ENCODE results near the gene PLXNA3.

PLXNA3 gene

DNA sequence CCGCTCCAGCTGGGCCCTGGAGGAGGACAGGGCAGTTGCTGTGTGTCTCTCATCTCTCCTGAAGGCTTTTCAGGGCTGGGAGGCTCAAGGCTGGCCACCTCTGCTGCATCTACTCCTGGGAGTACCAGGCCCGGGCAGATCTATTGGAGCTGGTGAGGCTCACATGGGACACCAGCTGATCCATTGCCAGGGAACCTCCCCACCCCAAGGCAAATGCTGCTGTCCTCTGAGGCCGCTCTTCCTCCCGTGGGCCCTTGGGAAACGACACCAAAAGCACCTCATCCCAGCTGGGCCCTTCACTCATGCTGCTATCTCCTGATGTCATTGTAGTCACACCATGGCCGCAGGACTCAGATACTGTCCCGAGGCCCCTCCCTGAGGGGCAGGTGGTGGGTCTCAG is 24.7 kb downstream of the PLXNA3 start:
- no peak for DNase-seq (ENCODE audit: low read depth)
- Histone ChIP-seq H3K4me1 (ENCODE audit: control insufficient read depth, insufficient read depth, low read length) (peaks cover 11% of the 10 kb centered on the region), H3K27me3 (replicated peaks; ENCODE audit: control insufficient read depth, insufficient read depth, low read length) (no peaks in the 10 kb centered on the region), H3K9me3 (ENCODE audit: control insufficient read depth, low read length) (no peaks in the 10 kb centered on the region), H3K4me3 (ENCODE audit: low read length) (no peak overlapping the region), H3K36me3 (ENCODE audit: control insufficient read depth, insufficient read depth, low read length, severe bottlenecking) (peaks cover 9% of the 10 kb centered on the region), H3K9ac (ENCODE audit: low read length) (no peak overlapping the region)

GRCh38 chrX:154483325-154483724 is 25.2 kb downstream of the PLXNA3 start:
- no peaks in the 10 kb centered on the region for H3K9me3 ChIP-seq (ENCODE audit: control insufficient read depth, low read length)
- H3K36me3 ChIP-seq (ENCODE audit: control insufficient read depth, insufficient read depth, low read length, severe bottlenecking), result peaks cover 12% of the 10 kb centered on the region
- H3K4me3 ChIP-seq (ENCODE audit: low read length), result no peak overlapping the region
- H3K27me3 ChIP-seq (replicated peaks; ENCODE audit: control insufficient read depth, insufficient read depth, low read length), result no peaks in the 10 kb centered on the region
- H3K4me1 ChIP-seq (ENCODE audit: control insufficient read depth, insufficient read depth, low read length), result peaks cover 7% of the 10 kb centered on the region
- H3K9ac ChIP-seq (ENCODE audit: low read length), result no peak overlapping the region
- DNase-seq (ENCODE audit: low read depth), result no peak

DNA sequence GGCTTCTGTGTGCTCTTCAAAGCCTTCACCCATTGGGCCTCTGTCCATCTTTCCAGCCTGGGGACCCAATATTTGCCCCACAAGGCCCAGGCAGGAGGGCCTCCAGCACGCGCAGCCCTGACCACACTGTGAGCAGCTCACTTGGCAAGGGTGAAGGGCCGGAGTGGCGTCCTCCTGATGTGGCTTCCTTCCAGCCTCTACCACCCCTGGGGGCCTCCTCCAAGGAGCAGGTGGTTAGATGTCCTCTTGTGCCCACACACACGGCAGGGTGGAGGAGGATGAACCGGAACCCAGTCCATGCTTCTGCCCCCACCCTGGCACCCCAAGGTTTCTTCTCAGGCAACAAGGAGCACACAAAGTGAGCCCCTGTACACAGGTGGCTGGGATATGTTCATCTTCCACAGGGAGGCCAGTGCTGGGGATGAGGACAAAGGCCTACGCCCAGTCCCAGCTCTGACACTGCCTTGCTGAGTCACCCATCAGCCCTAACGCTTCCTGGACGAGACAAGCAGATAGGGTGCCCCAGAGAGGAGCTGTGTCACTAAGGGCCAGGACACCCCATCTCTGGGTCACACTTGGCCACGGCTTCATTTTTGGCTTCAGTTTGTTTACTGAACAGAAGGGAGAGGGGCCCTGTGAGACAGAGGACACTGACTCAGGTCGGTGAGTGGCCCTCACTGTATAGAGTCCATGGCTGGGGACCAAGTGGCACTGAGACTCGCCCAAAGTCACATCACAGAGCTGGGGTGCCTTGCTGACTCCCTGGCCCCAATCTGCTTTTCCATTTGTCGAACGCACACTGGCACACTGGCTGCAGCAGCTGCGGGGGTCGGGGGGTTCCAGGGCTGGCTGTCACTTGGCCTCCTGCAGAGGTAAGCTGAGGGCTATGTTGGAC is 26.4 kb downstream of the PLXNA3 start:
- no peaks in the 10 kb centered on the region for H3K27me3 ChIP-seq (replicated peaks; ENCODE audit: control insufficient read depth, insufficient read depth, low read length)
- H3K4me1 ChIP-seq (ENCODE audit: control insufficient read depth, insufficient read depth, low read length), result peaks cover 11% of the 10 kb centered on the region
- no peak overlapping the region for H3K9ac ChIP-seq (ENCODE audit: low read length)
- DNase-seq (ENCODE audit: low read depth), result no peak
- H3K4me3 ChIP-seq (ENCODE audit: low read length), result no peak overlapping the region
- H3K36me3 ChIP-seq (ENCODE audit: control insufficient read depth, insufficient read depth, low read length, severe bottlenecking), result peaks cover 12% of the 10 kb centered on the region
- no peaks in the 10 kb centered on the region for H3K9me3 ChIP-seq (ENCODE audit: control insufficient read depth, low read length)

- Histone ChIP-seq H3K9me3 (ENCODE audit: control insufficient read depth, low read length) (no peaks in the 10 kb centered on the region), H3K9ac (ENCODE audit: low read length) (peak overlapping the region; percentile 81), H3K36me3 (ENCODE audit: control insufficient read depth, insufficient read depth, low read length, severe bottlenecking) (peaks cover 12% of the 10 kb centered on the region), H3K27me3 (replicated peaks; ENCODE audit: control insufficient read depth, insufficient read depth, low read length) (no peaks in the 10 kb centered on the region), H3K4me3 (ENCODE audit: low read length) (peak overlapping the region; percentile 79), H3K4me1 (ENCODE audit: control insufficient read depth, insufficient read depth, low read length) (peaks cover 13% of the 10 kb centered on the region)
- no peak for DNase-seq (ENCODE audit: low read depth)
These were observed 27.3 kb downstream of the PLXNA3 start for GRCh38 chrX:154485150-154486051.

DNA sequence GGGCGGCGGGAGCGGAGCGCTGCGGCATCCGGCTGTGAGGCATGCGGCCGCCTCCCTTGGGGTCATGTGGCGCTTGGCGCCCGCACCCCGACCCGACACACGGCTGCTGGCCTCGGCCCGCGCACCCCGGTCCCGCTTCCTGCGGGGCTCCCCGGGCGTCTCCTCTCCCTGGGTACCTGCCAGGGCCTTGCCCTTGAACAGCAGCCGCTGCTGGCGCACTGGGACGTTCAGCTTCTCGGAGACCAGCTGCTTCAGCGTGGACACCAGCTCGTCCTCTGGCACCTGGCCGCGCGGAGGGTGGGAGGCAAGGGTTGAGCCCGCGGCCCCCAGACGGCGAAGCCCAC is 27.9 kb downstream of the PLXNA3 start:
- Histone ChIP-seq H3K9me3 (ENCODE audit: control insufficient read depth, low read length) (no peaks in the 10 kb centered on the region), H3K27me3 (replicated peaks; ENCODE audit: control insufficient read depth, insufficient read depth, low read length) (no peaks in the 10 kb centered on the region), H3K4me1 (ENCODE audit: control insufficient read depth, insufficient read depth, low read length) (peaks cover 13% of the 10 kb centered on the region), H3K36me3 (ENCODE audit: control insufficient read depth, insufficient read depth, low read length, severe bottlenecking) (peaks cover 12% of the 10 kb centered on the region), H3K9ac (ENCODE audit: low read length) (peak overlapping the region; percentile 81), H3K4me3 (ENCODE audit: low read length) (peak overlapping the region; percentile 79)
- DNase-seq (ENCODE audit: low read depth), result peak; percentile 36

GRCh38 chrX:154486396-154487207 is 28.5 kb downstream of the PLXNA3 start, which contains the start of gene UBL4A:
UBL4A (minus strand) TSS chrX:154486615; CDS start chrX:154486584, 31 bp downstream.
- Histone ChIP-seq H3K27me3 (replicated peaks; ENCODE audit: control insufficient read depth, insufficient read depth, low read length) (no peaks in the 10 kb centered on the region), H3K4me3 (ENCODE audit: low read length) (peak within 1 kb of the TSS; percentile 79), H3K36me3 (ENCODE audit: control insufficient read depth, insufficient read depth, low read length, severe bottlenecking) (peaks cover 12% of the 10 kb centered on the region), H3K4me1 (ENCODE audit: control insufficient read depth, insufficient read depth, low read length) (peaks cover 13% of the 10 kb centered on the region), H3K9ac (ENCODE audit: low read length) (peak within 1 kb of the TSS; percentile 81), H3K9me3 (ENCODE audit: control insufficient read depth, low read length) (no peaks in the 10 kb centered on the region)
- DNase-seq (ENCODE audit: low read depth), result peak; percentile 65

GRCh38 chrX:154487518-154488290 is 29.6 kb downstream of the PLXNA3 start:
- Histone ChIP-seq H3K4me1 (ENCODE audit: control insufficient read depth, insufficient read depth, low read length) (peaks cover 13% of the 10 kb centered on the region), H3K9me3 (ENCODE audit: control insufficient read depth, low read length) (no peaks in the 10 kb centered on the region), H3K9ac (ENCODE audit: low read length) (no peak overlapping the region), H3K27me3 (replicated peaks; ENCODE audit: control insufficient read depth, insufficient read depth, low read length) (peaks cover under 1% of the 10 kb centered on the region), H3K36me3 (ENCODE audit: control insufficient read depth, insufficient read depth, low read length, severe bottlenecking) (peaks cover 12% of the 10 kb centered on the region), H3K4me3 (ENCODE audit: low read length) (no peak overlapping the region)
- DNase-seq (ENCODE audit: low read depth), result no peak

GRCh38 chrX:154488336-154489075 is 30.4 kb downstream of the PLXNA3 start:
- Histone ChIP-seq H3K36me3 (ENCODE audit: control insufficient read depth, insufficient read depth, low read length, severe bottlenecking) (peaks cover 12% of the 10 kb centered on the region), H3K27me3 (replicated peaks; ENCODE audit: control insufficient read depth, insufficient read depth, low read length) (peaks cover 4% of the 10 kb centered on the region), H3K4me1 (ENCODE audit: control insufficient read depth, insufficient read depth, low read length) (peaks cover 13% of the 10 kb centered on the region), H3K4me3 (ENCODE audit: low read length) (no peak overlapping the region), H3K9me3 (ENCODE audit: control insufficient read depth, low read length) (no peaks in the 10 kb centered on the region), H3K9ac (ENCODE audit: low read length) (no peak overlapping the region)
- DNase-seq (ENCODE audit: low read depth), result no peak

GRCh38 chrX:154489182-154489581 is 31.1 kb downstream of the PLXNA3 start:
- no peaks in the 10 kb centered on the region for H3K9me3 ChIP-seq (ENCODE audit: control insufficient read depth, low read length)
- H3K27me3 ChIP-seq (replicated peaks; ENCODE audit: control insufficient read depth, insufficient read depth, low read length), result peaks cover 4% of the 10 kb centered on the region
- H3K9ac ChIP-seq (ENCODE audit: low read length), result peak overlapping the region; percentile 88
- H3K36me3 ChIP-seq (ENCODE audit: control insufficient read depth, insufficient read depth, low read length, severe bottlenecking), result peaks cover 12% of the 10 kb centered on the region
- DNase-seq (ENCODE audit: low read depth), result no peak
- peak overlapping the region; percentile 84 for H3K4me3 ChIP-seq (ENCODE audit: low read length)
- H3K4me1 ChIP-seq (ENCODE audit: control insufficient read depth, insufficient read depth, low read length), result peaks cover 13% of the 10 kb centered on the region

GRCh38 chrX:154490021-154490413 is 31.9 kb downstream of the PLXNA3 start:
- peaks cover 4% of the 10 kb centered on the region for H3K27me3 ChIP-seq (replicated peaks; ENCODE audit: control insufficient read depth, insufficient read depth, low read length)
- DNase-seq (ENCODE audit: low read depth), result peak; percentile 51

More at GRCh38 chrX:154490021-154490413, 31.9 kb downstream of the PLXNA3 start:
- Histone ChIP-seq H3K36me3 (ENCODE audit: control insufficient read depth, insufficient read depth, low read length, severe bottlenecking) (peaks cover 10% of the 10 kb centered on the region), H3K4me1 (ENCODE audit: control insufficient read depth, insufficient read depth, low read length) (peaks cover 9% of the 10 kb centered on the region), H3K9me3 (ENCODE audit: control insufficient read depth, low read length) (no peaks in the 10 kb centered on the region), H3K4me3 (ENCODE audit: low read length) (peak overlapping the region; percentile 84), H3K9ac (ENCODE audit: low read length) (peak overlapping the region; percentile 88)
